Activated naive CD8-positive, alpha-beta T cell treated with anti-CD3 and anti-CD28 coated beads, Interleukin-2, amount 50 U/mL, for 16 hours (primary cell): ENCODE results near the gene PTPN21.
"Not testable (repeated sequence)": the region's sequence is repeated elsewhere in the genome, so short reads cannot be mapped to it uniquely, and the experiment has no call there.

Source experiments
- DNase-seq: peaks from one replicate; pipeline ENCODE4 v3.0.0-alpha.2; 2020; ENCODE audit warnings: low read depth, low spot score

Gene PTPN21

DNA sequence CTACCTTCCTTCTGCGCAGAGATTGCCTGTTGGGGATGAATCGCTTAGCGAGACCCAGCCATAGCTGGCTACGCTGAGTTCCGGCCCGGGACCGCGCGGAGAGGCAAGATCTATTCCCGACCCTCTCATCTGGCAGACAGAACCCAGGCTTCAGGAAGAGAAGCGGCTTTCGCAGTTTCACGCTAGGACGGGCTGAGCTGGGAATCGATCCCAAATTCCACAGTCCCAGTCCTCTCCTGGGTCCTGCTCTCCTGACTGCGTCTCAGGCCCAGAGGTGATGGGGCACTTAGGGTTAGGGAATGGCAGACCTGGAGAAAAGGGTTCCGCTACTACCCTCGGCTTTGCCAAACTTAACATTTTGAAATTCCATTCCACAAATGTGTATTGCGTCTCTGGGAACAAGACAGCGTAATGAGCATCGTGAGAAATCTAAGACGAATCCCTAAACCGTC is 2.8 kb downstream of the PTPN21 start:
- no peak for DNase-seq

DNA sequence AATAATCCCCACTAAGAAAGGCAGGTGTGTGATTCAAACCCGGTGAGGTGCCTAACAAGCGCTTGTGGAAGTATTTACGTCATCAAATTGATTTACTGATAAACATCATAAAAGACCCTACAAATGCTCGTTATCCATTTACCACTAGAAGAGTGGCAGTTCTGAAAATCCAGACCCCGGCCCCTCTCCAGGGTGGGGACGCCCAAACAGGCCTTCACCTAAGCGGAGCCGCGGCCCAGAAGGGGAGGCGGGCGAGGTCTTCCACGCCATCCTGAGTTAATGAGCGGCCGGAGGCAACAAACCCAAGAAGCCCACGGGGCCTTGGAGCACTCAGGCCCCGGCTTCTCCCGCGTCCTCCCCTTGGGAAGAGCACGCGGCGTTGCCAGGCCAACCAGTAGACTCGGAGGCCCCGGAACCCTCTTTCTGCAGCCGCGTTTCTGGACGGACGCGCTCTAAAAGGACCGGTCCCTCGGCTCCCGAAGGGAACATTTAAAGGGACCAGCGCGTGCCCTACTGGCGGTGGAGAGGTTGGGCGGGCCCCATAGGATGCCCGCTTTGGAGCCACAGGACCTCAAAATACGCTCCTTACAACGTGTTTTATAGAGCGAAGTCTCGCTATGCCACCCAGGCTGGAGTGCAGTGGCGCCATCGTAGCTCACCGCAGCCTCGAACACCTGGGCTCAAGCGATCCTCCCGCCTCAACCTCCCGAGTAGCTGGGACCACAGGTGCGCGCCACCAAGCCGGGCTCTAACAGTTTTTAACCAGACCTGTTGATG is 3.5 kb downstream of the PTPN21 start:
- peak; percentile 15 for DNase-seq

GRCh38 chr14:88550078-88550477 is 4.7 kb downstream of the PTPN21 start:
- no peak for DNase-seq

DNA sequence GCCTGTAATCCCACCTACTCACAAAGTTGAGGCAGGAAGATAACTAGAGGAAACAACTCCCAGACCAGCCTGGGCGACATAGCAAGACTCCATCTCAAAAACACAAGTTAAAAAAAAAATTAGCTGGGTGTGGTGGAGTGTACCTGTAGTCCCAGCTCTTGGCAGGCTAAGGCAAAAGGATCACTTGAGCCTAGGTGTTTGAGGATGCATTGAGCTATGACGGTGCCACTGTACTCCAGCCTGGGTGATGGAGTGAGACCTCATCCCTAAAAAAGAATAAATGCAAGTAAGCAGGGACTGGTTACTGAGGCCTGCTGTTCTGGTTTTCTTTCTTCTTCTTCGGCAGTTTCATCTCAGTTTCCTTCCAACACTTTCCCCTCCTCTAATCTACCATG is 7.4 kb downstream of the PTPN21 start:
- no peak for DNase-seq

GRCh38 chr14:88546621-88547385 is 8.0 kb downstream of the PTPN21 start:
- no peak for DNase-seq

DNA sequence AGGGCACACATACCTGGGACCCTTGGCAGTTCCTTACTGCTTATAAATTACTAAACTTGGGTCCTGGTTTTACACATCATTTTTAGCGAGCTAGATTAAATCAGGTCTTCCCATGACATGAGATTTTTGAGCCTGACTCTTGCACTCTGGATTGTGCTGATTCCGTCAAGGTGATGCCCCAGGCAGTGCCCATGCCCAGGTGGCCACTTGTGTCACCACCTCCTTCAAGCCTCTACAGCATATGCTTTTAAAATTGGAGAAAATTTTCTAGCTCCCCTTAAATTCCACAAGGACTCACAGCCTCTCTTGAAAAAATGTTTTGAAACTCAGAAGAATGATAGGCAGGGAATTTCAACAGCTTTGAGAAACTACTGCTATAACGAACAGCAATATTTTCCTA is 9.6 kb downstream of the PTPN21 start:
- no peak for DNase-seq

DNA sequence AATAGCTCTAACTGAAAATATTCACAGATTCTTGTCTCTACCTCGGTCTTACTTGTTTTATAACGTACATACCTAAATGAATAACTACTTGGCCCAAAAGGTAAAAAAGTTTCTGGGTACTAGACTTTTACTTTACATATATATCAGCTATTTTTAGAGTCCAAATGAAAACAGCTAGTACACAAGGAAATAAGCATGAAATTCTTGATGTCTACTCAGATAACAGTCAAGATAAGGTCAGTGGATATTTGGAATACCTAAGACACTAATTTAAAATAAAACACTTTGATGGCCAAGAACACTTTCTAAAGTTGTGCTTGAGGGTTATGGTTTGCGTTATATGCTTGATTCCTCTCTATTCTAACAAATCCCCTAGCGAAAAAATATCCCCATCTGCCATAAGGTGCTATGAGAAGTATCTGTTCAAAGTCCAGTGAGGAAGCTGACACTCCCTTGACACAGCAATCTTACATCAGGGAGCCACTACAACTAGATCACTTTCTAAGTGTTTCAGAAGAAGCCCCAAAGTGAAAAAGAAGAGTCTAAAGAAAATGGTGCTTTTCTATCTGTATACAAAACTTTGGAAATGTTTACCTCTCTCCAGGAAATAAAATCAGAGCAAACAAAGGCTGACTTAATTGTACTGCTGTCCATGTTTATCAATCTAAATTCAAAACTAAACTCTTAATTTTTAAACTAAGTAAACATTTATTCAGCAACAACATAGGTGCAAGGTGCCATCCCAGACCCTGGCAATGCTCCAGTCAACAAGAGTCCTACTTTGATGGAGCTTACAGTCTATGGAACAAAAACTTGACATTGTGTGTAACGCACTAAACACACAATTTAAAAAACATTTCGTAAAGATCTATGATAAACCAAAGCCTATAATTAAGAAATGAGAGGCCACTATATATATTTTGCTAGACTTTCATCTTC is 11.7 kb downstream of the PTPN21 start:
- no peak for DNase-seq

DNA sequence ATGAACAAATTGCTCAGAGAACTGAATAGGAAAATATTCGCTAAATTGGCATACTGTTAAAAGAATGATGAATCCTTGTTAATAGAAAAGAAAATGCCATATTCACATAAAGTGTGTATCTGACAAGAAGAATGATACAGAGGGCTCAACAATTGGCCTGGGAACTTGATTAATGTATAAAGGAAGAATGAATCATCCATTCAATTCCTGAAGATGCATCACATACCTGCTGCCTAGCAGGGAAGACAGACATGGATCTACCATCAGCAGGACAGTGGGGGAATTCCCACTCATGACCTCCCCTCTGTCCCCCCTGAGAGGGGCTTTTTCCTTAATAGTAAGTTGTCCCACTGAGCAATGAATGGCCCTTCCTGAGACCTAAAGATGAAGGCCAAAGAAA is 13.5 kb downstream of the PTPN21 start:
- no peak for DNase-seq

DNA sequence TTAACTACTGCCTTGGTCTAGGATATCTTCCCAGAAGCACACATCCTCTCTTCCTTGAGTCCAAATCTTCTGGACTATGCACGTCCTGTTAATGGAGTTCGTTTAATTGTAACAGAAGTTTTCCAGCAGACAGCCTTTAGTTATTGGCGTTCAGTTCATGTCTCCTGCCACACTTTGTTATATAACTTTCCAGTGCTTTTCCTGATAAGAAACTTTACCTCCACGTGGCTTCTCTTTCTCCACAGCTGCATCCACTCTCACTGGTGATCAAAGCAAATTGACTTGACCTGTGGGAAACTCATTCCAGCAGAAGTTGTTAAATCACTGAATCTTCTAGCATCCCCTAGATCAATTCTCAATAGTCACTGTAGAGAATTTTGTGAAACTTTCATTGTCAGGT is 19.0 kb downstream of the PTPN21 start:
- no peak for DNase-seq

GRCh38 chr14:88535149-88535548 is 19.7 kb downstream of the PTPN21 start:
- no peak for DNase-seq

DNA sequence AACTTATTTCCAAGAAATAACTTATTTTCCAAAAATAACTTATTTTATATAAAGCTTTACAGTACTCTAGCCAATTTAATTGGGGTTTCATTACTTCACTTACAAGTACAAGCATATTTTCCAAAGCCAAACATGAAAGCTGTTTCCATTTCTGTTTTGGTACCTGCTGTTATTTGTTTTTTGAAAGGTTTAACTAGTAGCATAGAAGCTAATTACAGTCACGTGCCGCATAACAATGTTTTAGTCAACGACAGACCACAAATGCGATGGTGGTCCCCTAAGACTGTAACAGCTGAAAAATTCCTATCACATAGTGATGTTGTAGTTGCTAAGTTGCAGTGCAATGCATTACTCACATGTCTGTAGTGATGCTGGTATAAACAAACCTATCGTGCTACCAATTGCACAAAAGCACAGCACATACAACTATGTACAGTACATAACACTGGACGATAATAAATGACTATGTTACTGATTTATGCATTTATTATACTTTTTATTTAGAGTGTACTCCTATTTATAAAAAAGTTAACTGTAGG is 21.7 kb downstream of the PTPN21 start:
- DNase-seq: no peak

DNA sequence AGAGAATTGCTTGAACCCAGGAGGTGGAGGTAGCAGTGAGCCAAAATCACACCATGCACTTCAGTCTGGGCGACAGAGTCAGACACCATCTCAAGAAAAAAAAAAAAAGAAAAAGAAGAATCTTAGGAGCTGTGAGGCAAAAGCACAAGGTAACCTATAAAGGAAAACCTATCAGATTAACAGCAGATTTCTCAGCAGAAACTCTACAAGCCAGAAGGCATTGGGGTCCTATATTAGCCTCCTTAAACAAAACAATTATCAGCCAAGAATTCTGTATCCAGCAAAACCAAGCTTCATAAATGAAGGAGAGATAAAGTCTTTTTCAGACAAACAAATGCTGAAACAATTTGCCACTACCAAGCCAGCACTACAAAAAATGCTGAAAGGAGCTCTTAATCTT is 24.9 kb downstream of the PTPN21 start:
- not testable (repeated sequence) for DNase-seq

DNA sequence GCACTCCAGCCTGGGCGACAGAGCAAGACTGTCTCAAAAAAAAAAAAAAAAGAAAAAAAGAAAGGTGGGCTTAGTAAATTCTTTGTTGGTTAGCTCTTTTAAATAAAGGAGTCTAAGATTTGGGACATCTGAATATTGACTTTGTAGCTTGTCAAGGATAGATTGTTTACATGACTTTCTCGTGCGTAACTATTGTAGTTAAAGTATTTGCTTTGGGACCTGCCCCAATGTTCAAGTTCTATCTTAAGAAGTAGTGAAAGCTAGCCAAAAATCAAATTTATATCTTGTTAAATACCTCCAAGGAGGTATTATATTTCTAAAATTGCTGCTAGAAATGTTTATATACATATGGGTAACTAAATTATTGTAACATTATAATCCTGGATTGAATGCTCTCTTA is 32.4 kb downstream of the PTPN21 start:
- no peak for DNase-seq

GRCh38 chr14:88521818-88522217 is 33.0 kb downstream of the PTPN21 start:
- DNase-seq: no peak

DNA sequence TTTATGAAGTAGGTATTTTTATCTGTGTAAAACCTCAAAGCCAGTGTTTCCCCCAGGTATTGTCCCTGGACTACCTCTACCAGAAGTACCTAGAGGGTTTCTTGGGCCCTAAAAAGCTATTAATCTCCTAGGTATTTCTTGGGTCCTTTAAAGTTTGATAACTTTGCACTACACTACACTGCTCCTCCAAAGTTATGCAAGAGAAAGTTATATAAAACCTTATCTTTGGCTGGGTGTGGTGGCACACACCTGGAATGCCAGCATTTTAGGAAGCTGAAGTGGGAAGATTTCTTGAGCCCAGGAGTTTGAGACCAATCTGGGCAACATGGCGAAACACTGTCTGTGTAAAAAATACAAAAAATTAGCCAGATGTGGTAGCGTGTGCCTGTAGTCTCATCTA is 34.9 kb downstream of the PTPN21 start:
- no peak for DNase-seq

- no peak for DNase-seq
Observed at GRCh38 chr14:88518592-88519512, 36.0 kb downstream of the PTPN21 start.

GRCh38 chr14:88516861-88517357 is 37.9 kb downstream of the PTPN21 start:
- no peak for DNase-seq

- DNase-seq: no peak
Observed at GRCh38 chr14:88515499-88516221, 39.1 kb downstream of the PTPN21 start.

- DNase-seq: no peak
Observed at GRCh38 chr14:88507208-88507607, 47.6 kb downstream of the PTPN21 start.

- no peak for DNase-seq
Observed at GRCh38 chr14:88505621-88506020, 49.2 kb downstream of the PTPN21 start.
